RWPE2 (cell line): Measurements from ENCODE around the gene RAI1.

ENCODE experiments used
- ATAC-seq: fragments of 200-7000 bp; cut with Tn5 transposase; 3 replicates; pipeline ENCODE4 v1.9.1; 2021; ENCODE audit warnings: low read depth
- DNase-seq: peaks from one replicate; pipeline ENCODE4 v3.0.0-alpha.2; 2020; ENCODE audit warnings: low spot score
- H3K27ac ChIP-seq: fragments of 450-650 bp; 2 replicates; pipeline ENCODE4 v1.5.1; 2017; ENCODE audit warnings: mild to moderate bottlenecking; ENCODE audit not compliant: poor library complexity, severe bottlenecking
- H3K27me3 ChIP-seq: fragments of 250-450 bp; sonication (Bioruptor Pico); 2 replicates; pipeline ENCODE4 v1.5.1; 2021; ENCODE audit warnings: mild to moderate bottlenecking, moderate library complexity; ENCODE audit not compliant: insufficient read depth, poor library complexity, severe bottlenecking
- H3K36me3 ChIP-seq: fragments of 250-450 bp; sonication (Bioruptor Pico); 2 replicates; pipeline ENCODE4 v1.5.1; 2020; ENCODE audit warnings: low read depth, mild to moderate bottlenecking, moderate library complexity
- H3K4me1 ChIP-seq: fragments of 250-450 bp; sonication (Bioruptor Pico); 2 replicates; pipeline ENCODE4 v1.5.1; 2021; ENCODE audit warnings: mild to moderate bottlenecking, moderate library complexity; ENCODE audit not compliant: insufficient read depth, poor library complexity, severe bottlenecking
- H3K4me3 ChIP-seq: fragments of 250-450 bp; sonication (Bioruptor Pico); 2 replicates; pipeline ENCODE4 v1.5.1; 2021; ENCODE audit warnings: mild to moderate bottlenecking, moderate library complexity; ENCODE audit not compliant: severe bottlenecking
- H3K9me3 ChIP-seq: fragments of 250-450 bp; sonication (Bioruptor Pico); 2 replicates; pipeline ENCODE4 v1.5.1; 2021; ENCODE audit warnings: mild to moderate bottlenecking, moderate library complexity; ENCODE audit not compliant: severe bottlenecking
- CTCF ChIP-seq: fragments of 450-650 bp; IDR thresholded peaks from one replicate; pipeline ENCODE4 v1.5.1; 2017; ENCODE audit warnings: mild to moderate bottlenecking, moderate library complexity; ENCODE audit not compliant: poor library complexity, severe bottlenecking

RAI1 gene

GRCh38 chr17:17841601-17842025 lies 160.4 kb downstream of the RAI1 start:
- DNase-seq (no peak), ATAC-seq (no peak)
- H3K36me3 ChIP-seq, result no peaks in the 10 kb centered on the region
- H3K27me3 ChIP-seq, result no peaks in the 10 kb centered on the region
- no peak overlapping the region for H3K4me3 ChIP-seq
- H3K9me3 ChIP-seq, result no peaks in the 10 kb centered on the region
- no peak for TF ChIP-seq CTCF
- peak overlapping the region; percentile 98 for H3K27ac ChIP-seq
- peaks cover 54% of the 10 kb centered on the region for H3K4me1 ChIP-seq

GRCh38 chr17:17842111-17842876 lies 161.0 kb downstream of the RAI1 start:
- Histone ChIP-seq H3K36me3 (no peaks in the 10 kb centered on the region), H3K27ac (peak overlapping the region; percentile 98), H3K4me3 (no peak overlapping the region), H3K9me3 (no peaks in the 10 kb centered on the region), H3K27me3 (no peaks in the 10 kb centered on the region), H3K4me1 (peaks cover 51% of the 10 kb centered on the region)
- no peak for TF ChIP-seq CTCF
- DNase-seq, result no peak
- no peak for ATAC-seq

GRCh38 chr17:17843096-17843495 lies 161.8 kb downstream of the RAI1 start:
- Histone ChIP-seq H3K36me3 (no peaks in the 10 kb centered on the region), H3K4me3 (no peak overlapping the region), H3K9me3 (no peaks in the 10 kb centered on the region), H3K27ac (peak overlapping the region; percentile 98), H3K27me3 (no peaks in the 10 kb centered on the region), H3K4me1 (peaks cover 43% of the 10 kb centered on the region)
- no peak for TF ChIP-seq CTCF
- no peak for DNase-seq
- ATAC-seq, result no peak

GRCh38 chr17:17844079-17844478 lies 162.8 kb downstream of the RAI1 start:
- Histone ChIP-seq H3K4me3 (no peak overlapping the region), H3K36me3 (no peaks in the 10 kb centered on the region), H3K27me3 (no peaks in the 10 kb centered on the region), H3K27ac (peak overlapping the region; percentile 98), H3K9me3 (no peaks in the 10 kb centered on the region), H3K4me1 (peaks cover 33% of the 10 kb centered on the region)
- DNase-seq, result peak; percentile 60
- no peak for TF ChIP-seq CTCF
- no peak for ATAC-seq

- H3K36me3 ChIP-seq, result no peaks in the 10 kb centered on the region
- peaks cover 29% of the 10 kb centered on the region for H3K4me1 ChIP-seq
- ATAC-seq, result no peak
- H3K27ac ChIP-seq, result no peak overlapping the region
- no peak overlapping the region for H3K4me3 ChIP-seq
- DNase-seq, result no peak
- no peaks in the 10 kb centered on the region for H3K9me3 ChIP-seq
- H3K27me3 ChIP-seq, result no peaks in the 10 kb centered on the region
- TF ChIP-seq CTCF, result no peak
These were observed 163.2 kb downstream of the RAI1 start for GRCh38 chr17:17844500-17844899.
